ENCODE results near the gene KLHL11. TPM values are rescaled to one million over a fixed set of nuclear protein-coding genes. Genes with fewer than 3 reads are reported as not detected.

Gene KLHL11
- total and polyA plus RNA-seq, 2 donors = 0.98 to 11.4 TPM

DNA sequence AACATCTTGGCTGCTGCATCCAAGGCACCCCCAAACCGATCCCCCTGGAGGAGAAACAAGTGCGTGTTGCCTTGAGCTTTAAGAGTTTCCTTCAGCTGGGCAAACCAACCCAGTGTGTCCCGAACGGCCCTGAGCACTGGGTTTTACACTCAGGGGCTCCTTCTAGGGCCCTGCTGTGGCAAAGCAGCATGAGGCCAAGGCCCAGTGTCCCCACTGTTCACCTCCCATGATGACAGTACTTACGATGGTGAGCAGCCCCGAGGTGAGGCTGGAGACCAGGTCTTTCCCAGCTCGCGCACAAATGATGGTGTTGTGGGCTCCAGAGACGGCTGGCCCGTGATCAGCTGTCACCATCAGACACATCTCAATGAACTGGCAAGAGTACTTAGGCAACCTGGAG, 6.6 kb upstream of the KLHL11 start:
- no peaks in the 10 kb centered on the region for H3K27me3 ChIP-seq (ENCODE audit: control insufficient read depth in 2 of 2, insufficient read depth in 1 of 2, low read length in 1 of 2)
- no peak for DNase-seq (ENCODE audit: low read depth in 6 of 9, low spot score in 9 of 9)
- over 99% methylated on average over 10 of the region's 10 CpGs for WGBS
- H3K4me3 ChIP-seq (ENCODE audit: low read length in 2 of 2) = no peak overlapping the region
- no peaks in the 10 kb centered on the region for H3K4me1 ChIP-seq (ENCODE audit: control insufficient read depth in 2 of 2, insufficient read depth in 2 of 2, low read length in 2 of 2)
- H3K36me3 ChIP-seq (ENCODE audit: control insufficient read depth in 2 of 2, insufficient read depth in 2 of 2, low read length in 1 of 2) = peaks cover 52 to 59% of the 10 kb centered on the region in 2 donors
- no peak overlapping the region for H3K27ac ChIP-seq (ENCODE audit: low read depth in 1 of 2, low read length in 1 of 2)
- no peaks in the 10 kb centered on the region for H3K9me3 ChIP-seq (ENCODE audit: control insufficient read depth in 2 of 2, insufficient read depth in 1 of 2, low read length in 1 of 2)

DNA sequence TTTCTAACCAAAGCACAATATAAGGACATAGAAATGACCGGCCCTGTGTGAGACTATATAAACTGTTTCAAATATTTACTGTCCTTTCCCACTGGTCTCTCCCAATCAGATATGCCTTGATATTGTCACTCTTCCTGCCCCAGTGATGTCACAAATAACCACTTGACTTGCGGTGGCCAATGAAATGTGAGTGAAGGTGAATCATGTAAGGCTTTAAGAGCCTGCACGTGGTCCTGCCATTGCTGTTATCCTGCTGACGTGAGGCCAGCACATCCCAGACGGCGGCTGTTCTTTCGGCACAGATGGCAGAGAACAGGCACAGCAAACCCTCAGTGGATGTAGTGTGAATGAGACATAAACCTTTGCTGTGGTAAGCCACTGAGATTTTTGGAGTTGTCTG, 5.4 kb upstream of the KLHL11 start:
- peaks cover 52 to 59% of the 10 kb centered on the region in 2 donors for H3K36me3 ChIP-seq (ENCODE audit: control insufficient read depth in 2 of 2, insufficient read depth in 2 of 2, low read length in 1 of 2)
- H3K27ac ChIP-seq (ENCODE audit: low read depth in 1 of 2, low read length in 1 of 2) = no peak overlapping the region
- H3K9me3 ChIP-seq (ENCODE audit: control insufficient read depth in 2 of 2, insufficient read depth in 1 of 2, low read length in 1 of 2) = no peaks in the 10 kb centered on the region
- no peaks in the 10 kb centered on the region for H3K27me3 ChIP-seq (ENCODE audit: control insufficient read depth in 2 of 2, insufficient read depth in 1 of 2, low read length in 1 of 2)
- H3K4me1 ChIP-seq (ENCODE audit: control insufficient read depth in 2 of 2, insufficient read depth in 2 of 2, low read length in 2 of 2) = peaks cover 0 to under 1% of the 10 kb centered on the region in 2 donors
- WGBS = 98% methylated on average over 7 of the region's 7 CpGs
- H3K4me3 ChIP-seq (ENCODE audit: low read length in 2 of 2) = no peak overlapping the region
- no peak for DNase-seq (ENCODE audit: low read depth in 6 of 9, low spot score in 9 of 9)

DNA sequence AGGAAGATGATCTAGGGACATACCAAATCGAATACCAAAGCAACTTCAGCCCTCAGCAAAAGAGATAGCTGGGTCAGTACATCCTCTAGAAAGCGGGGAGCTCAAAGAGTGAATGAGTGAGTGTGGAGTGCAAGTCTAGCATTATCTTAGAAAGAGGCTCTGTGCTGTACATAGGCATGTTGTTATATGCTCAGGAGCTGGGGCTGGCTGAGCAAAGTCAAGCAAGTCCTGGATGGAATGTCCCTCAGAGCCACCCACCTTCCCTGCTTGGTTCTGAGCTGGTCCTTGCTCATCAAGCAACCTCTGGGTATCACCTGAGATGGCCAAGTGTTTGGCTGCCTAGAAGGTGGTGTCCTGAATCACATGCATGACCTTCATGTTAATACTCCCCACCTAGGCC, 4.9 kb upstream of the KLHL11 start:
- Histone ChIP-seq H3K27me3 (ENCODE audit: control insufficient read depth in 2 of 2, insufficient read depth in 1 of 2, low read length in 1 of 2) (no peaks in the 10 kb centered on the region), H3K27ac (ENCODE audit: low read depth in 1 of 2, low read length in 1 of 2) (no peak overlapping the region), H3K4me1 (ENCODE audit: control insufficient read depth in 2 of 2, insufficient read depth in 2 of 2, low read length in 2 of 2) (peaks cover 0 to 3% of the 10 kb centered on the region in 2 donors), H3K36me3 (ENCODE audit: control insufficient read depth in 2 of 2, insufficient read depth in 2 of 2, low read length in 1 of 2) (peaks cover 52 to 59% of the 10 kb centered on the region in 2 donors), H3K4me3 (ENCODE audit: low read length in 2 of 2) (no peak overlapping the region), H3K9me3 (ENCODE audit: control insufficient read depth in 2 of 2, insufficient read depth in 1 of 2, low read length in 1 of 2) (no peaks in the 10 kb centered on the region)
- no peak for DNase-seq (ENCODE audit: low read depth in 6 of 9, low spot score in 9 of 9)
- 92% methylated on average over 2 of the region's 2 CpGs for WGBS

DNA sequence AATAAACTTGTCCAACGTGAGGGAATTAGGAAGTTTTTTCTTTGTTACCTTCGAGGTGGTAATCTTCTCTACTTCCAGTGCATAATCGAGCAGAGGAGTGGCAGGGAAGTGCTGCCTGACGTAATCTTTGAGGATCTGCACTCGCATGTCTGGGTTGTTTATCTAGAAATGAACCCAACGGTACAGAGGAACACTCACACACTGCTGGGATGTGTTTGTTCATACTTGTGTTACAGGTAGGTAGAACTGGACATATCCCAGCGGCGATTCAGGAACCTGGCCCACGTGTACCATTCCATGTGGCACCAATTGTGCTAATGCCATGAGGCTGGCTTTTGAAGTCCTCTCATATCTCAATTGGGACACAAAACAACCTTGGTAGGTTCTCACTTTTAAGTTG, 4.2 kb upstream of the KLHL11 start:
- no peak overlapping the region for H3K27ac ChIP-seq (ENCODE audit: low read depth in 1 of 2, low read length in 1 of 2)
- H3K27me3 ChIP-seq (ENCODE audit: control insufficient read depth in 2 of 2, insufficient read depth in 1 of 2, low read length in 1 of 2) = no peaks in the 10 kb centered on the region
- peaks cover 0 to 3% of the 10 kb centered on the region in 2 donors for H3K4me1 ChIP-seq (ENCODE audit: control insufficient read depth in 2 of 2, insufficient read depth in 2 of 2, low read length in 2 of 2)
- WGBS = 91% methylated on average over 9 of the region's 9 CpGs
- H3K36me3 ChIP-seq (ENCODE audit: control insufficient read depth in 2 of 2, insufficient read depth in 2 of 2, low read length in 1 of 2) = peaks cover 49 to 57% of the 10 kb centered on the region in 2 donors
- no peak overlapping the region for H3K4me3 ChIP-seq (ENCODE audit: low read length in 2 of 2)
- H3K9me3 ChIP-seq (ENCODE audit: control insufficient read depth in 2 of 2, insufficient read depth in 1 of 2, low read length in 1 of 2) = no peaks in the 10 kb centered on the region
- DNase-seq (ENCODE audit: low read depth in 6 of 9, low spot score in 9 of 9) = no peak

DNA sequence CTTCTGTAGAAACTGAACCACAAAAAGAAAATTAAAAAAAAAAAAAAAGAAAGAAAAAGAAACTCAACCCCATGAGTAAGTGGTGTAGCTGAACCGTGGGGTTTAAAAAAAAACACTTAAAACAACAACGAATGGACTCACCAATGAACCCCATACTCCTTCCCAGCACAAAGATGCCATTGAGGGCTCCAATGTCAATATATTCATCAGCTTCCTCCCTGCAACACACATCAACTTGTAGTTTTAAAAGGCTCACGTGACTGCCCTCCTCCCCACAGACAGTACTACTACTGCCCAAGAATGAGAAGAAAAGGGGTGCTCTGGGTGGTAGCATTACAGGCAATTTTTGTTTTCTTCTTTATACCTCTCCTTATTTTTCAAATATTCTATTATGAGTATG, 3.3 kb upstream of the KLHL11 start:
- H3K27me3 ChIP-seq (ENCODE audit: control insufficient read depth in 2 of 2, insufficient read depth in 1 of 2, low read length in 1 of 2) = no peaks in the 10 kb centered on the region
- H3K36me3 ChIP-seq (ENCODE audit: control insufficient read depth in 2 of 2, insufficient read depth in 2 of 2, low read length in 1 of 2) = peaks cover 41 to 49% of the 10 kb centered on the region in 2 donors

DNA sequence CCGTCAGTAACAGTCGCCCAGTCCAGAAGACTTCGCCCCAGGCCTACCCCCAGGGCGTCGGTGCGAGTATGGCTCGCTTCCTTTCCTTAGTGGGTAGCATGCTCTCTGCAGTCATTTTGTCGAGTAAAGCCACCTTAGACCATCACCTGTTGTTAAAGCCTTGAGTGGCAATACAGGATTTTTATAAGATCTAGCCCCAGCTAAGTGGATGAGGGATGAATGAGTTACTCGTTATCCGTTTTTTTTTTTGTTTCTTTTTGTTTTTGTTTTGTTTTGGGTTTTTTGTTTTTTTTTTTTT, 322 bp upstream of the KLHL11 start:
- no peaks in the 10 kb centered on the region for H3K27me3 ChIP-seq (ENCODE audit: control insufficient read depth in 2 of 2, insufficient read depth in 1 of 2, low read length in 1 of 2)
- H3K27ac ChIP-seq (ENCODE audit: low read depth in 1 of 2, low read length in 1 of 2) = peak overlapping the region in 1 of 2 donors; percentile 64
- 2% methylated on average over 10 of the region's 10 CpGs for WGBS
- DNase-seq (ENCODE audit: low read depth in 6 of 9, low spot score in 9 of 9) = peak in 2 of 9 donors; percentile 9 to 42
- peaks cover 11 to 23% of the 10 kb centered on the region in 2 donors for H3K4me1 ChIP-seq (ENCODE audit: control insufficient read depth in 2 of 2, insufficient read depth in 2 of 2, low read length in 2 of 2)
- peaks cover 19 to 24% of the 10 kb centered on the region in 2 donors for H3K36me3 ChIP-seq (ENCODE audit: control insufficient read depth in 2 of 2, insufficient read depth in 2 of 2, low read length in 1 of 2)
- H3K9me3 ChIP-seq (ENCODE audit: control insufficient read depth in 2 of 2, insufficient read depth in 1 of 2, low read length in 1 of 2) = no peaks in the 10 kb centered on the region
- peak overlapping the region; percentile 42 to 82 for H3K4me3 ChIP-seq (ENCODE audit: low read length in 2 of 2)

More for the DNA sequence above, 3.3 kb upstream of the KLHL11 start:
- no peak overlapping the region for H3K27ac ChIP-seq (ENCODE audit: low read depth in 1 of 2, low read length in 1 of 2)
- peaks cover 8 to 12% of the 10 kb centered on the region in 2 donors for H3K4me1 ChIP-seq (ENCODE audit: control insufficient read depth in 2 of 2, insufficient read depth in 2 of 2, low read length in 2 of 2)
- no peak for DNase-seq (ENCODE audit: low read depth in 6 of 9, low spot score in 9 of 9)
- H3K4me3 ChIP-seq (ENCODE audit: low read length in 2 of 2) = no peak overlapping the region
- 89% methylated on average over 3 of the region's 3 CpGs for WGBS
- H3K9me3 ChIP-seq (ENCODE audit: control insufficient read depth in 2 of 2, insufficient read depth in 1 of 2, low read length in 1 of 2) = no peaks in the 10 kb centered on the region

DNA sequence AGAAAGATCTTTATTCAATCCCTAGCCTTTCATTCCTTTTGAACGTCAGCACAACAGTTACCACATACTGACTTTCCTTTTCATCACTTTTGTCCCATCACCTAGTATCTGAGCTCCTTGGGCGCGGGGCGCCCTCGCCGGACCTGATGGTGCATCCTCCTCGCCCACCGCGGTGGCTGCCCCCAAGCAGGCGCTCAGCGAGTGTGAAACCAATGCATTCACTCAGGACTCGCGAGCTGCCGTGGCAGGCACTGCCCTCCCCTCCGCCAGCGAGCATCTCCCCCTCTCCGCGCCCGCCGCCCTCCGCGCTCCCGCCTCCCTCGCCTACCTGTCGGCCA, 756 bp downstream of the KLHL11 start:
- peak overlapping the region; percentile 92 to 93 for H3K27ac ChIP-seq (ENCODE audit: low read depth in 1 of 2, low read length in 1 of 2)
- peak in 1 of 9 donors; percentile 18 for DNase-seq (ENCODE audit: low read depth in 6 of 9, low spot score in 9 of 9)
- under 1% methylated on average over 25 of the region's 25 CpGs for WGBS
- H3K27me3 ChIP-seq (ENCODE audit: control insufficient read depth in 2 of 2, insufficient read depth in 1 of 2, low read length in 1 of 2) = no peaks in the 10 kb centered on the region
- H3K4me1 ChIP-seq (ENCODE audit: control insufficient read depth in 2 of 2, insufficient read depth in 2 of 2, low read length in 2 of 2) = peaks cover 11 to 23% of the 10 kb centered on the region in 2 donors
- peaks cover 8 to 13% of the 10 kb centered on the region in 2 donors for H3K36me3 ChIP-seq (ENCODE audit: control insufficient read depth in 2 of 2, insufficient read depth in 2 of 2, low read length in 1 of 2)
- H3K9me3 ChIP-seq (ENCODE audit: control insufficient read depth in 2 of 2, insufficient read depth in 1 of 2, low read length in 1 of 2) = no peaks in the 10 kb centered on the region
- peak overlapping the region; percentile 82 to 99 for H3K4me3 ChIP-seq (ENCODE audit: low read length in 2 of 2)

DNA sequence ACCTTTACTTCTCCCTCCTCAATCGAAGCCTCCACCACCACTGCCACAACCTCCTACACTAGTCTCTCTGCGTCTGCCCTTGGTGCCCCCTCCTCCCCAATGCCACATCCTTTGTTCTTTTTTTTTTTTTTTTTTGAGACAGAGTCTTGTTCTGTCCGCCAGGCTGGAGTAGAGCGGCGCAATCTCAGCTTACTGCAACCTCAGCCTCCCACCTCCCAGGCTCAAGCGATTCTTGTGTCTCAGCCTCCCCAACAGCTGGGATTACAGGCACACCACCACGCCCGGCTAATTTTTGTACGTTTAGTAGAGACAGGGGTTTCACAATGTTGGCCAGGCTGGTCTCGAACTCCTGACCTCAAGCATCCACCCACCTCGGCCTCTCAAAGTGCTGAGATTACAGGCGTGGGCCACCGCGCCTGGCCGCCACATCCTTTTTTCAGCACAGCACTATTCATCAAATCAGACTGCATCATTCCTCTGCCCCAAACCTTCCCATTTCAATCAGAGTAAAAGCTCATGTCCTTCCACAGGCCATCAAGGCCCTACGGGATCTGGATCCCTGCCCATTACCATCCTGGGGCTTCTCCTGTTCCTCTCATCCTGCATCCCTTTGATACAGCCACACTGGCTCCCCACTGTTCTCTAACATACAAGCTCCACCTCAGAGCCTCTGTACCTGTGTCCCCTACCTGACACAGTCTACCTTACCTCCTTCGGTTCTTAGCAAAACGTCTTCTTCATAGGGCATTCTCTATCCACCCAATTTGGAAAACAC, 2.0 kb downstream of the KLHL11 start:
- Histone ChIP-seq H3K27ac (ENCODE audit: low read depth in 1 of 2, low read length in 1 of 2) (no peak overlapping the region), H3K4me1 (ENCODE audit: control insufficient read depth in 2 of 2, insufficient read depth in 2 of 2, low read length in 2 of 2) (peaks cover 11 to 23% of the 10 kb centered on the region in 2 donors), H3K4me3 (ENCODE audit: low read length in 2 of 2) (peak overlapping the region; percentile 82 to 99), H3K36me3 (ENCODE audit: control insufficient read depth in 2 of 2, insufficient read depth in 2 of 2, low read length in 1 of 2) (peaks cover 6% of the 10 kb centered on the region in 2 donors), H3K9me3 (ENCODE audit: control insufficient read depth in 2 of 2, insufficient read depth in 1 of 2, low read length in 1 of 2) (no peaks in the 10 kb centered on the region), H3K27me3 (ENCODE audit: control insufficient read depth in 2 of 2, insufficient read depth in 1 of 2, low read length in 1 of 2) (no peaks in the 10 kb centered on the region)
- DNase-seq (ENCODE audit: low read depth in 6 of 9, low spot score in 9 of 9) = peak in 3 of 9 donors; percentile 12 to 44 (median 14)
- 67% methylated on average over 18 of the region's 18 CpGs for WGBS

DNA sequence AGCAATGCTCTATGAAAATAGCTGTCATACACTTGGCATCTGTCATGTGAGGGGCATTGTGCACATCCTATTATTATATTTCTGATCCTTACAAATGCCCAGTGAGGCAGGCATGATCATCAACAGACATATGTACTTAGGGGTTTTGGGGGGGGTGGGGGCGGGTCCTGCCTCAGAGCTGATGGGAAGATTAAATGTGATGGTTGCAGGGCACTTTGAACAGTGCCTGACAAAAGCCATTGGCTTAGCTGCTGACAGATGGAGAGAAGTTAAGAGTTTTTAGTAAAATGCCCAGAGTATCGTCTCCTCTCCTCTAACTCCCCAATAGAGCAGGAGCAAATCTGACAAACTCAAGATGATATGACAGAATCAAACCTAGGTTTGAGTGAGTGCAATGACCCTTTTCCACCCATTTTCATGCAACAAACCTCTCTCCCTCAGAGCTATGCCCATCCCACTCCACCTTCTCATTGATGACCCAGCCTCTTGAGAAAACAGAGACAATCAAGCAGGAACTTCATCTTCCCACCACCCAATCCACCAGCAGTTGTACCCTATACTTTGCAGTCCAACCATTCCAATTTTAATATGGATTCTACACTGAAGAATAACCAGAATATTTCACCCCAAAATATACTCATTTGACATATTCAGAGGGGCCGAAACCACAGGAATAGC, 4.8 kb downstream of the KLHL11 start:
- Histone ChIP-seq H3K9me3 (ENCODE audit: control insufficient read depth in 2 of 2, insufficient read depth in 1 of 2, low read length in 1 of 2) (no peaks in the 10 kb centered on the region), H3K4me1 (ENCODE audit: control insufficient read depth in 2 of 2, insufficient read depth in 2 of 2, low read length in 2 of 2) (peaks cover 11 to 21% of the 10 kb centered on the region in 2 donors), H3K27ac (ENCODE audit: low read depth in 1 of 2, low read length in 1 of 2) (no peak overlapping the region), H3K36me3 (ENCODE audit: control insufficient read depth in 2 of 2, insufficient read depth in 2 of 2, low read length in 1 of 2) (no peaks in the 10 kb centered on the region), H3K27me3 (ENCODE audit: control insufficient read depth in 2 of 2, insufficient read depth in 1 of 2, low read length in 1 of 2) (no peaks in the 10 kb centered on the region), H3K4me3 (ENCODE audit: low read length in 2 of 2) (no peak overlapping the region)
- 95% methylated on average over 3 of the region's 3 CpGs for WGBS
- DNase-seq (ENCODE audit: low read depth in 6 of 9, low spot score in 9 of 9) = no peak

Measured in thymus (tissue), 11 donors.